Transverse colon (tissue), 4 donors: ENCODE measurements around the gene CCL3.

Experiments
- CTCF ChIP-seq, 5 experiments: fragments of 200-600 bp in 3 of 5; fragments of 450-650 bp in 2 of 5; sonication (generic) in 3 of 5; IDR thresholded peaks; 1 replicate in 2 of 5; 2 replicates in 3 of 5; pipeline ENCODE4 v1.5.1; 2016 to 2017; ENCODE audit warnings: antibody characterized with exemption in 5 of 5, inconsistent platforms in 3 of 5, mild to moderate bottlenecking in 2 of 5, moderate library complexity in 1 of 5
- EP300 ChIP-seq: sonication (generic); formaldehyde crosslinking; IDR thresholded peaks from one replicate; pipeline ENCODE4 v1.6.1; 2017; ENCODE audit warnings: antibody characterized with exemption, low read depth
- POLR2A ChIP-seq: fragments of 450-650 bp; IDR thresholded peaks from one replicate; pipeline ENCODE4 v1.6.1; 2016; ENCODE audit warnings: antibody characterized with exemption, mild to moderate bottlenecking, moderate library complexity
- POLR2AphosphoS5 ChIP-seq, 3 donors: sonication (generic); formaldehyde crosslinking; IDR thresholded peaks; one replicate each; pipeline ENCODE4 v1.6.1; 2016; ENCODE audit warnings: antibody characterized with exemption in 3 of 3

DNA sequence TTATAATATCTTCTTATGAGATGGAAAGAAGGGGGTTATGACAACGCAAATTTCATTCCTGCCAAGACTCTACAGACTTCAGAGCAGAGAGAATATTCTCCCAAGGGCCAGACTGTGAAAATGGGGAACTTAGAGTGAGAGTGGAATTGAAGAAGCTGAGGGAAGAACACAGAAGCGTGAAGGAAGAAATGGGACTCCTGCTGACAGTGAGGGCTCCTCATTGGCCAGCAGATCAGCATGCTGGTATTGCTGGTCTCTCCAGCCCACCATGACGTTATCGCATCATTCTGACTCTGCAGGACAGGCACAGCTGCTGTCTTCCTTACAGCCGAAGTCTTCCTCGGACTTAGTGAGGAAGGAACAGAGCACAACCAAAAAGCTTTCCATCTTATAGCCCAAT, 38.0 kb upstream of the CCL3 start:
- TF ChIP-seq POLR2A (no peak), CTCF (IDR thresholded peaks at IDR 0.05) (no peak), EP300 (no peak), POLR2AphosphoS5 (IDR thresholded peaks at IDR 0.05) (no peak)
